Hematopoietic multipotent progenitor cell treated with erythropoietin and hydrocortisone succinate and interleukin-3 and kit ligand, for 8 days (in vitro differentiated cells): Measurements from ENCODE around the gene AKIP1.
"Not testable (repeated sequence)": the region's sequence is repeated elsewhere in the genome, so short reads cannot be mapped to it uniquely, and the experiment has no call there.

ENCODE experiments used
- DNase-seq: peaks from one replicate; pipeline ENCODE4 v3.0.0-alpha.2; 2015

The AKIP1 gene, protein sequence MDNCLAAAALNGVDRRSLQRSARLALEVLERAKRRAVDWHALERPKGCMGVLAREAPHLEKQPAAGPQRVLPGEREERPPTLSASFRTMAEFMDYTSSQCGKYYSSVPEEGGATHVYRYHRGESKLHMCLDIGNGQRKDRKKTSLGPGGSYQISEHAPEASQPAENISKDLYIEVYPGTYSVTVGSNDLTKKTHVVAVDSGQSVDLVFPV

DNA sequence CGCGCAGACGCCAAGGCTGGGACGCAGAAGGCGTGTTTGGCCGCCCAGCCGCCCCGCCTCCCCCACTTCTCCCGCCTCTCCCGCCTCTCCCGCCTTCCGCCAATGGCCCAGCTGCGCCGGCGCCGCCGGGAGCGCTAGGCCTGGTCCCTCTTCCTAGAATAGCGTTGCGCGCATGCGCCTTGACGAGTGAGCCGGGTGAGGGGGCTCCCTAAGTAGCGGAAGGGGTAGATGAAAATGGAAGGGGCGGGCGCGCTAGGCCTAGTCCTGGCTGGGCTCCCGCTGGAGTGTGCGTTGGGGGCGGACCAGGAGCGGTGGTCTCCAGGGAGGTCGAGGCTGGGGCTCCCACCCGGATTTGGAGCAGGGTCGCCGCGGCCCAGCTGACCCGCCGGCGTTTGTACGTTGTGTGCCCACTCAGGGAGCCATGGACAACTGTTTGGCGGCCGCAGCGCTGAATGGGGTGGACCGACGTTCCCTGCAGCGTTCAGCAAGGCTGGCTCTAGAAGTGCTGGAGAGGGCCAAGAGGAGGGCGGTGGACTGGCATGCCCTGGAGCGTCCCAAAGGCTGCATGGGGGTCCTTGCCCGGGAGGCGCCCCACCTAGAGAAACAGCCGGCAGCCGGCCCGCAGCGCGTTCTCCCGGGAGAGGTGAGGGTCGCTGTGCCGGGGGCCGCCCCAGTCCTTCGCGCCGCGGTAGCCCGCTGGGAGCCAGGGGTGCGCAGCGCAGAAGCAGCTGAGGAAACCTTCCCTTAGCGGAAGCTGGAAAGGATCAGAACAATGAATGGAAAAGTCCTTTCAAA is at the start of gene AKIP1:
TSS of gene AKIP1 (plus strand) at position 161 of the 795 bp plus-strand sequence. CDS start at position 422, 261 bp downstream.
- DNase-seq: peak; percentile 96

DNA sequence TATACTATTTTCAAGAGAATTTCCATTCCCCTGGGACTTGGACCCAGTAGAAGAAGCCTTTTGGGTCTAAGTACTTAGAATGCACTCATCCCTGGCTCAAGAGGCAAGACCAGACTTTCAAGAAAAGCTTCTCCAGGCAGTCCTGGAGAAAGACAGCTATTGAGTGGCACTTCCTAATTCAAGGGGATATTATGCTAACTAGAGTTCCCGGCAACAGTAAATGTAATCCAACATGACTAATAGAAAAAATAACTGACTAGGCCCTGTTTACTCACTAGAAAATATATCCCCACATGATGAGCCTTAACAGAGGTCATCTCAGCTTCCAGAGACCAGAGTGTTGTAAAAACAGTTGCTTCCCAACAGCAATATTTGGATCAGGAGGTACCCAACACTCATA is 47.2 kb upstream of the AKIP1 start:
- DNase-seq: no peak

DNA sequence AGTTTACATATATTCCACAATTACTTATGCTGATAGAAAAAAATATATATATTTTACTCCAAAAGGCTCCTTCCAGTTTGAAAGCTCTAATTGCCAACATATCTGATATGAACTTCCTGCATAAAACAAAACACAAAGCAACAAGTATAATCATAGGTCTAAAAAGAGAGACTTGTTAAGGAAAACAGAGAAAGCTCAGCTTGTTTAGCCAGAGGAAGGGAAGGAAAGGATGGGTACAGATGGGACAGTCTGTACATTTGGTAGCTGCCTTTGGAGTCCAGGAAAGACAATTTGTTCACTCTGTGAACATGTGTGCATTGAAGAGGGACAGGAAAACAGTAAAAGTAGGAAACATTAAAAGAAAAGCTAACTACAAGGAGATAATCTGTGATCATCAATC is 45.7 kb upstream of the AKIP1 start:
- DNase-seq: no peak

DNA sequence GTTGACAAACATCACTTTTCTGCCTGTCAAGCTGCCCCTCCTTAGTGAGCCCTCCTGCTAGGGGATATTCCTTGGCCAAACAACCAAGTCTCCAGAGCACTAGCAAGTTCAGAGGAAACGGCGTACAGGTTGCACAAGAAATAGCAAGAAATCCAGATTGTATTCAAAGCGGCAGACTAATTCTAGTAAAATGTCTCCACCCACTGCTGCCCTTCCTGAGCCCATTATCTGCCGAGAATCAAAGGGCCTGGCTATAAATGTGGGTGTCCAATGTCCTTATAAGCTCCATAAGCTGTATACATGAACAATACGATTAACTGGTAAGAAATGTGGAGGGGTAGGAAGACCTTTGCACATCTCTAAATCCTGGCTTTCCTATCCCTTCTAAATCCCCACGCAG is 44.0 kb upstream of the AKIP1 start:
- DNase-seq: no peak

DNA sequence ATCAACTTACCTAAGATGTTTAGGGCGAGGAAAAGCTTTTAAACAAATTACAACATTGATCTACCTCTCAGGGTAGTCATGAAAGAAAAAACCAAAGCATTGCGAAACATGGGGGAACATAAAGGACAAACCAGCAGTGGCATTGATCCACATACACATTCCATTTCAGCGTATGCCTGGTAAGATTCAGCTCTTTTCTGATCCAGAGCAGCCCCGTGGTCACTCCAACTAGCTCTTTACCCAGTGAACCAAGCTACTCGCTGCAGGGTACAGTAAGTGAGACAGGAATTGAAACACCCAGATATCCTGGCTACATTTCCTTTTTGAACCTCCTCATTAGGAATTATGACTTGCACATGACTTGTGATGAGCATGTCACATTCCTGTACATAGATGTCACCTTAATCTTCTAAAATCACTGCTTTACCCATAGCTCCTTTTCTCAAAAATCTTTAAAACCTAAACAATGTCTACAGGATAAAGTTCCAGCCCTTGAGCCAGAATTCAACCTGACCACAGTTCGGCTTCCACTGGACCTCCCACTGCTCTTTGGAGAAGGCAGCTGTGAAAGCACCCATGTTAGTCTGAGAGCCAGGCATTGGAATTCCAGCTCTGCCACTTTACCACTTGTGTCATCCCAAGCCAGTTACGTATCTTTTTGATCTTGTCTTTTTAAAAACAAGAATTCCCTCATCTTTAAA is 42.9 kb upstream of the AKIP1 start:
- no peak for DNase-seq

DNA sequence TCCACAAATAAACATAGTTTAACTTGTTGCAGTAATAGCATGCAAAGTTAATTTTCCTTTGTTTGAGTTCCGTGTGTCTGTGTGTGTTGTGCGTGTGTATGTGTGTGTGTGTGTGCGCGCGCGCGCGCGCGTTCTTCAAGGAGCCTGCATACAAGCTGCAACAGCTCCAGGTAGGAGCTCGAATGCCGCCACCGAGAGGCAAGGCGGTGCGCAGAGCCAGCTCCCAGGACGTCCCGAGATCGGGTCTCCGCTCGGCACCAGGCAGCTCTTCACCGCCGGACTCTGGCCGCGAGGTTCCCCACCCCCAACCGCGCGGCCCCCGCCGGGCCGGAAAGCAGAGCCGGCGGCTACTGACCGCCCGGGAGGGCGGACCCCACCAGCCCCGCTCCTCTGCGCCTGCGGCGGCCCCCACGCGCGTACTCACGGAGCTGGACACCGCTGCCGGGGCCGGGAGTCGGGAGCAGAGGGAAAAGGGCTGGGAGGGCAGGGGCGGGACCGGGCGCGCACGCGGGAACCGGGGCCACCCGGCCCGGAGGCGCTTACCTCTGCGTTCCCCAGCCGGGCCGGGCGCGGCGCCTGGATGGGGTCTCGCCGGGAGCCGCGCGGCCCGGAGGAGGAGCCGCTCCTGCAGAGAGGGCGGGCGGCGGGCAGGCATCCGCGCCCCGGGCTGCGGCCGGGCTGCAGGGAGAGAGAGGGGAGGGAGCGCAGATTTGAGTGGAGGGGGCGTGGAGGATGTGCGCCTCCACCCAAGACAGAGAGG is 40.4 kb upstream of the AKIP1 start:
- DNase-seq: no peak

DNA sequence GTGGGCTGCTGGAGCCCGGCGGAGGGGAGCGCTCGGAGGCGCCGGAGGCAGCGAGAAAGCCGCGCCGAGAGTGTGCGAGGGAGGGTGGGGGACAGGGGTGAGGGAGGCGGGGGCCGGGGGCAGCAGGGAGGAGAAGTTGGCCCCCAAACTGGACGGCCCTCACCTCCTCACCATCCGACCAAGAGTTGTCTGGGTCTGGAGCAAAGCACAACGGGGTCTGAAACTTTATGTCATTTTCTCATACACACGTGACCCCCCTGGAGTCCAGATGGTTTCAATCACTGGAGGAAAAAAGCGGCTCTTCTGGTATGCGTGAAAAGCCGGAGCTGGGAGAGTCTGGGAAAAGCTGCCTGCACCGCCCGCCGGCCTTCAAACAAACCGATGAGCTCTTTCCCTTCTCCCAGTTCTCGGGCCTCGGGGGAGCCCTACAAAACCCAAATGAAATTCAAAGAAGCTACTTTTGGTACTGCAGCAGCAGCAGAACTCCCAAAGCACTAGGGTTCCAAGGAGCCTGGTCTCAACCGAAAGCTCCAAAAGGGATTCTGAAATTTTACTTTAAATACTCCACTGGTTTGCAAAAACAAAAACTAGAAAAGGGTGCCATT is 39.7 kb upstream of the AKIP1 start:
- DNase-seq: no peak

DNA sequence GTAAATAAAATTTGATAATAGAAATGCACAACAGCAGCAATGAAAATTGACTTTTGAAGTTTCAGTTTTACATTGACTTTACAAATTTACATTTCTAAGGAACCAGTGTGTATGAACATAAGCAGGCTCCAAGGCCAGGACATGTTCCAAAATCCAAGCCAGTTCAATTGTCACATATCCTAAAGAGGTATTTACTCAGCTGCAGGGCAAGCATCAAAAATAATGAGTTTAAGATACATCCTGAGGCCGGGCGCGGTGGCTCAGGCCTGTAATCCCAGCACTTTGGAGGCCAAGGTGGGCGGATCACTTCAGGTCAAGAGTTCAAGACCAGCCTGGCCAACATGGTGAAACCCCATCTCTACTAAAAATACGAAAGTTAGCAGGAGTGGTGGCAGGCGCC is 39.0 kb upstream of the AKIP1 start:
- DNase-seq: no peak

DNA sequence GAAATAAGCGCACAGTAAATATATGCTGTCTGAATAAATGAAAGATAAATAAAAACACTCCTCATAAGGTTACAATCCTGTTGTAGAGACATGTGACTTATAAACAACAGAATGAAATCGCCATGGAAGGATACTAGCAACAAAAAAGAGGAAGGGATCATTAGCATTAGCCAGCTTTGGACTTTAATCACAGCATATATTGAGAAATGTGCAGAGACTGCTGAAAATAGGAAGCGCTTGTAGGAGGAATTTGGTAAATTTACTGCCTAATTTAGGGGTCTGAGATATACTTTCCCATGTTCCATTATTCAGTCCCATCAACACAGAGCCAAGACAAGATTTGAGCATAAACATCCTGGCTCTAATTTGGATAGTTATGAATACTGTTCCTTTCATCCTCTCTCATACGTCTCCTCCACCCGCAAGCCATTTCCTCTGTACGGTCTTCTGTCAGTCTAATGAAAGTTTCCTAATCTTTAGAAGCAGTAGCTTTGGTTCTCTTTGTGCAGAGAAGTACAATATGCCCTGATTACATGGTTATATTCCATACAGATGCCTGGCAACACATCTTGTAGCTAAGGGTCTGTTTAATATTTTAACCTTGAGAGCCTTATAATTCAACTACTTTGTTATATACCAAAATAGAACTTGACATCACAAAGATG is 37.1 kb upstream of the AKIP1 start:
- no peak for DNase-seq

DNA sequence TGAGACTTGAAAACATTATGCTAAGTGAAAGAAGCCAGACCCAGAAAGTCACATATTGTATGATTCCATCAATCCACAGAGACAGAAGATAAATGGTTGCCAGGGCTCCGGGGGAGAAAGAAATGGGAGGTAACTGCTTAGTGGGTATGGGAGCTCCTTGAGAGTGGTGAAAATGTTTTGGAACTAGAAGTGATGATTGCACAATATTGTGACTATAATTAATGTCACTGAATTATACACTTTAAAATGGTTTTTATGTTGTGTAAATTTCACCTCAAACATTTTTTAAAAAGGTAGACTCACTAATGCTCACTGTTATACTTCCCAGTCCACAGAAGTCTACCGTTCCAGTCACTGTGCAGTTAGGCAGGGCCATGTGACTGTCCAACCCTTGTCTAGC is 32.2 kb upstream of the AKIP1 start:
- DNase-seq: no peak

DNA sequence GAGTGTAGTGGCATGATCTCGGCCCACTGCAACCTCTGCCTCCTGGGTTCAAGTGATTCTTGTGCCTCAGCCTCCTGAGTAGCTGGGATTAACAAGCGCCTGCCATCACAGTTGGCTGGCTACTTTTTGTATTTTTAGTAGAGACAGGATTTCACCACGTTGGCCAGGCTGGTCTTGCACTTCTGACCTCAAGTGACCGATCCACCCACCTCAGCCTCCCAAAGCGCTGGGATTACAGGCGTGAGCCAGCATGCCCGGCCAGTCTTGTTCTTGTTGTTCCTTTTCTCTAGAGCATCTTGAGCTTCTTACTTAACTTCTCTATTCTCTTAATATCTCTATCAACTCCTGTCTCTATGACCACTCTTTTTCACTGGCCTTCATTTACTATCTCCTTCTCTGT is 29.4 kb upstream of the AKIP1 start:
- DNase-seq: not testable (repeated sequence)

DNA sequence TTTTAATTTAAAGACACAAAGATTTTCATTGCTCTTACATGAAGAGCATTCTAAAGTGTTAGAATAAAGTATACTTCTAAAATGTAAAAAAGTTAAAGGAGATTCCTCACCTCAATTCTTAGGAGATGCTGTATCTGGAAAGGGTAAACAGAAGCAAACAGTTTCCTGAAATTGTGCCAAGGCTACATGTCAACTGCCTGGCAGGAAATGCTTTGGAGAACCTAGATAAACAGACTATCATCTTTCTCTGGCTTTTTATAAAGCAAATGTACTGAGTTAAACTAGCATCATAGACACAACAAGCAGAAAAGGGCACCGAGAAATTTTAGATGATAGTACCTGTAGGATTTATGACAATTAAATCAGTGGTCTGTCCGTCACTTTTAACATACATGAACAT is 24.7 kb upstream of the AKIP1 start:
- no peak for DNase-seq

DNA sequence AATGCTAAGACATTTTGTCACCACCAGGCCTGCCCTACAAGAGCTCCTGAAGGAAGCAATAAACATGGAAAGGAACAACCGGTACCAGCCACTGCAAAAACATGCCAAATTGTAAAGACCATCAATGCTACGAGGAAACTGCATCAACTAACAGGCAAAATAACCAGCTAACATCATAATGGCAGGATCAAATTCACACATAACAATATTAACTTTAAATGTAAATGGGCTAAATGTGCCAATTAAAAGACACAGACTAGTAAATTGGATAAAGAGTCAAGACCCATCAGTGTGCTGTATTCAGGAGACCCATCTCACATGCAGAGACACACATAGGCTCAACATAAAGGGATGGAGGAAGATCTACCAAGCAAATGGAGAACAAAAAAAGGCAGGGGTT is 19.8 kb upstream of the AKIP1 start:
- DNase-seq: not testable (repeated sequence)

DNA sequence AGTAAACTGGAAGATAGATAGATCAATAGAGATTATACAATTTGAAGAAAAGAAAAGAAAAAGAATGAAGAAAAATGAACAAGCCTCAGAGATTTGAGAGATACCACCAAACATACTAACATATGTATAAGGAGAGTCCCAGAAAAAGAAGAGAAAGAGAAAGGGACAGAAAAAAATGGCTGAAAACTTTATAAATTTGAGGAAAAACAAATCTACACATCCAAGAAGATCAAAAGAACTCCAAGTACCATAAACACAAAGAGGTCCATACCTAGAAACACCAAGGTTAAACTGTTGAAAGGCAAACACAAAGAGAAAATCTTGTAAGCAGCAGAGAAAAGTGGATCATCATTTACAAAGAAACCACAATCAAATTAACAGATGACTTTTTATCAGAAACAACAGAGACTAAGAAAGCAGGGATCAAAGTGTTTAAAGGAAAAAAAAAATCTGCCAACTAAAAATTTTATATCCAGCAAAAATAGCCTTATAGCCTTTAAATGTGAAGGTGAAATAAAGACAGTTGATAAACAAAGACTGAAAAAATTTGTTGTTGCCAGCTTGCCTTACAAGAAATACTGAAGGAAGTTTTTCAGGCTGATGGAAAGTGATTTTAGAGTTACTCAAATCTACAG is 11.8 kb upstream of the AKIP1 start:
- no peak for DNase-seq

DNA sequence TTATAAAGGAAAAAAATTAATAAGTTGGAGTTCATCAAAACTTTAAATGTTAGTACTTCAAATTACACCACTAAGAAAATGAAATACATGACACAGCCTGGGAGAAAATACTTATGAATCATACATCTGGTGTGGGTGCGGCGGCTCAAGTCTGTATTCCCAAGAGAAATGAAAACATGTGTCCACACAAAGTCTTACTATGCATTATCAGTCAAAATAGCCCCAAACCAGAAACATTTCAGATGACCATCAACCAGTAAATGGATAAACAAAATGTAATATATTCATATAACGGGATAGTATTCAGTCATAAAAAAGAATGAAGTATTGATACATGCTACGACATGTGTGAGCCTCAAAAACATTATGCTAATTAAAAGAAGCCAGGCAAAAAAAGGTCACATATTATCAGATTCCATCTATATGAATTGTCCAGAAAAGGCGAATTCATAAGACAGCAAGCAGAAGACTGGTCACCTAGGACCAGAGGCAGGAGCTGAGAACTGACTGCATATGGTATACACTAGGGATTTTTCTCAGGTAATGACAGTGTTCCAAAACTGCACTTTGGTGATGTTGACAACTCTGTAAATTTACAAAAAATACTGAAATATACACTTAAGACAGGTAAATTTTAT is 5.3 kb upstream of the AKIP1 start:
- no peak for DNase-seq

DNA sequence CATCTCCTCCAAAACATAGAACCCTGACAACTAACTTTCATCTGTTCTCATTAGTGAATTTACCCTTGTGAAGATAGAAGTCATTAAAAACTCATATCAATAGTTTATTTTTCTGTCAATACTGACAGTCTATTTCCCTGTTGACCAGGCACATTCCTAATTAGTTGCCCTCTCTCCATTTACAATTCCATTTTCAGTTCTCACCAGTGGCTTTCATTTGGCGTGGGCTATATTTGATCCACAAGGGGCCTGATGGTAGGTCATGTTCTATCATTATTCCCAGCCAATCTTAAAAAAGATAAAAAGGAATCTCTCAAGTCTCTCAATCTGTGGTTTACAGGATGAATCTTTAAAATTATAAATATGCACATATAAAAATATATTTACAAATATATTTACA is 3.9 kb upstream of the AKIP1 start:
- no peak for DNase-seq

DNA sequence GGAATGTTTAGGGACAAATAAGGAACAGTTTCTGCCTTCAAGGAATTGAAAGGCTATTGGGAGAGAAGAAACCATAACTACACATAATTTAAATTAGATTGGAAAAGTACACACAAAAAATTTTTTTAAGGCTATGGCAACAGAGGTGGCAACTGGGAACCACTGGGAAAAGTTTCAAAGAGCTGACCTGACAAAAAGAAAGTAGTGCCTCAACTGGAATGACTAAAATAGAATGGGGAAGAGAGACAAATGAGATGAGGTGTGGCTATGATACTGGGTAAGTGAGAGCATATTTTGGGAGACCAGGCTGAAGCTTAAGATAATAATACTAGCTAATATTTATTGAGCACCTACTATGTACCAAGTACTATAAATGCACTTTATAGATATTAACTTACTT is 2.9 kb upstream of the AKIP1 start:
- DNase-seq: no peak

DNA sequence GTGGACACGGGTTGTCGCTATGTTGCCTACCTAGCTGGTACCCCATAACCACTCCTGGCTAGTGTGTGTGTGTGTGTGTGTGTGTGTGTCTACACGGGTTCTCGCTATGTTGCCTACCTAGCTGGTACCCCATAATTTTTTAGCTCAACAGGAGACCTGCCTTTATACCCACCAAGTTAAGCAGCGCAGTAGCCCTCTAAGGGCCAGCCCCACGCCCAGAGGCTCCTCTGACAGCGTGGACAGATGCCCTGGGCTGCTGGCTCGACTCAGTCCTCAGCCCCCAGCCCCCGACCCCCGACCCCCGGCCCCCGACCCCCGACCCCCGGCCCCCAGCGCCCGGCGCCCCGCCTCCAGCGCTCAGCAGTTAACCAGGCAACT is 351 bp upstream of the AKIP1 start:
- DNase-seq: no peak

DNA sequence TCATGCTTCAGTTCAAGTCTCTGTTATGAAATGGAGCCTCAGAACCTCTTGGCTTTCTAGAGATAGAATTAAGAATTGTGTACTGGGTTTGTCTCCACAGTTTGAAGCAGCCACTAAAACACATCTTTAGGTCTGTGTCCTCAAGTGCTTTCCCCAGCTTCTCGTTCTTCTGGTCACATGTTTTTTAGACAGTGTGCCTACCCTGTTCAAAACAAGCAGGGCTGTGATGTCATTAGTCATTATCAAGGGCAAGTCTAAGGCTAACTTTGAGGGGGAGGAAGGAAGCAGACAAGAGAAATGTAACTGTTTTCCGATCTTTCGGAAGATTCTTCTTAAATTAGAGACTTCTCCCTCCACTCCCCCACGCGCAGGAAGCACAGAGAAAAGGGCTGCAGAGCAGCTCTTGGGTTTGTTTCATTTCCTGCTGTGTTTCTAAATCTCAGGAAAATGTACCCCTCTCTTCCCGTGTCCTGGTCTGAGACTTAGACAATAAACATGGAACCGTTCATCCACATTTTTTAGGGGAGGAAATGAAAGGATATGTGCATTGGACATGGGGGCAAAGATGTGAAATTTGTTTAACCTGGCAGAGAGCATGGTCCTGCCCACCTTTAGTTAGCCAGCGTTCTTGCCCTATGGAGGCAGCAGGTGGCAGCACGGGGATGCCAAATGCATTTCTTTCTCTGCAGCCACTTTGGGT is 3.1 kb downstream of the AKIP1 start:
- peak; percentile 77 for DNase-seq

DNA sequence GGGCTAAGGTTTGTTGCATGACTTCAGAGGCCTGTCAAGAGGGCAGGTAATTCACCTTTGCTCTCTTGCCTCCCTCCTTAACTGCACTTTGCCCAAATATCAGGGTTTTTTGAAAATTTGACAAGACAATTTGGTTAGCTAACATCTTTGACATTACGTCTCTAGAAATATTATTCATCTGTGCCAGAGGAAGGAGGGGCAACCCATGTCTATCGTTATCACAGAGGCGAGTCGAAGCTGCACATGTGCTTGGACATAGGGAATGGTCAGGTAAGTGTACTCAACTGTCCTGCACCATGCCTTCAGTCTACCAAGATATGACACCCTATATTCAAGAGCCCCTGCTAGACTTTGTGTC is 3.7 kb downstream of the AKIP1 start:
- no peak for DNase-seq
